ENCODE measurements around the gene NEDD8. TPM values are rescaled to one million over a fixed set of nuclear protein-coding genes. Genes with fewer than 3 reads are reported as not detected.

The NEDD8 gene
- total RNA-seq, 3 donors from 2014 or later (not counting 1 experiment from before 2014, with no cell fraction given) = 93.6 to 109 (median 95.9) TPM

DNA sequence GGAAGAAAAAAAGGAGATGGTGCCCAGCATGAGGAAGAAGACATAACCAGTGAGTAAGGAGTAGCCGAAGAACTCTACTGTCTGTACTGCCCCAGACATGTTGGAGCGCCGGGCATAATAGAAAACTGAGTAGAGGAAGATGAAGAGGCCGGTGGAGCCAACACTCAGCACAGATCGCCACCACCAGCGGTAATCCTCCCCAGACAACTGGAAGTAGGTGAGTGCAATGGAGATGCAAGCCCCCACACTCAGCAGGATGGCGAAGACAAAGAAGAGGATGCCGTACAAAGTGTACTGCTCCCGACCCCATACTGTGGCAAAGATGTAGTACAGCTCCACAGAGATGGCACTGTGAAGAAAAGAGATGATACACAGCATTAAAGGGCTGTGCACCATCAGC lies 42.7 kb downstream of the NEDD8 start:
- no peak for ATAC-seq
- no peak overlapping the region for H3K4me3 Mint-ChIP-seq
- peak overlapping the region; percentile 68 for H3K27ac ChIP-seq (ENCODE audit: low read length)
- WGBS (ENCODE audit: insufficient coverage) = 94% methylated on average over 9 of the region's 9 CpGs
- peak overlapping the region; percentile 83 to 97 for H3K27ac Mint-ChIP-seq
- intact Hi-C loops (cut with micrococcal nuclease) = loop anchor here (2.0 kb wide), 3 partner anchors 43 to 109 kb away; partner anchors contain the start of genes DCAF11, DHRS1, NOP9 and NRL
- no peaks in the 10 kb centered on the region for H3K36me3 Mint-ChIP-seq
- H3K9me3 ChIP-seq (ENCODE audit: control insufficient read depth, insufficient read depth, low read length) = no peaks in the 10 kb centered on the region
- H3K9me3 Mint-ChIP-seq = no peaks in the 10 kb centered on the region
- peaks cover 24% of the 10 kb centered on the region for H3K4me1 ChIP-seq (ENCODE audit: control insufficient read depth, insufficient read depth, low read length)
- TF ChIP-seq, protein P1, sequence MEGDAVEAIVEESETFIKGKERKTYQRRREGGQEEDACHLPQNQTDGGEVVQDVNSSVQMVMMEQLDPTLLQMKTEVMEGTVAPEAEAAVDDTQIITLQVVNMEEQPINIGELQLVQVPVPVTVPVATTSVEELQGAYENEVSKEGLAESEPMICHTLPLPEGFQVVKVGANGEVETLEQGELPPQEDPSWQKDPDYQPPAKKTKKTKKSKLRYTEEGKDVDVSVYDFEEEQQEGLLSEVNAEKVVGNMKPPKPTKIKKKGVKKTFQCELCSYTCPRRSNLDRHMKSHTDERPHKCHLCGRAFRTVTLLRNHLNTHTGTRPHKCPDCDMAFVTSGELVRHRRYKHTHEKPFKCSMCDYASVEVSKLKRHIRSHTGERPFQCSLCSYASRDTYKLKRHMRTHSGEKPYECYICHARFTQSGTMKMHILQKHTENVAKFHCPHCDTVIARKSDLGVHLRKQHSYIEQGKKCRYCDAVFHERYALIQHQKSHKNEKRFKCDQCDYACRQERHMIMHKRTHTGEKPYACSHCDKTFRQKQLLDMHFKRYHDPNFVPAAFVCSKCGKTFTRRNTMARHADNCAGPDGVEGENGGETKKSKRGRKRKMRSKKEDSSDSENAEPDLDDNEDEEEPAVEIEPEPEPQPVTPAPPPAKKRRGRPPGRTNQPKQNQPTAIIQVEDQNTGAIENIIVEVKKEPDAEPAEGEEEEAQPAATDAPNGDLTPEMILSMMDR (IDR thresholded peaks at IDR 0.05) = no peak
- H3K36me3 ChIP-seq (ENCODE audit: control insufficient read depth, insufficient read depth, low read length) = peaks cover 32% of the 10 kb centered on the region
- peaks cover 33 to 41% of the 10 kb centered on the region in 2 donors for H3K4me1 Mint-ChIP-seq
- no peaks in the 10 kb centered on the region for H3K27me3 Mint-ChIP-seq (ENCODE audit: low read depth in 2 of 2)
- H3K27me3 ChIP-seq (ENCODE audit: control insufficient read depth, insufficient read depth, low read length) = no peaks in the 10 kb centered on the region
- DNase-seq = no peak
- no peak overlapping the region for H3K4me3 ChIP-seq (ENCODE audit: low read length)

DNA sequence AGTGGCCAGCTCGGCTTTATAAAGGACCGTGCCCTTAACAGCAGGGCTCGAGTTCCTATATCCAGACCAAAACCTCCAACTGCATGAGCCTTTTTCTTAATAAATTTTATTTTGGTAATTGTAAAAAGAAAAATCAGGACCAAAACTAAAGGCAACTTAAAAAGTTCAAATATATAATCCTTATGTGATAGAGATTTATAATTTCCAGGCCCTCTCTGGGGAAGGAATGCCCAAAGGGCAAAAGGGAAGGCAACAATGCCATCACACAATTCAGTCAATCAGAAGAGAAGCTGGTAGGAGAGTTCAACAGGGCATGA lies 43.1 kb downstream of the NEDD8 start:
- peaks cover 36% of the 10 kb centered on the region for H3K36me3 ChIP-seq (ENCODE audit: control insufficient read depth, insufficient read depth, low read length)
- intact Hi-C loops (cut with micrococcal nuclease) = loop anchor here (2.0 kb wide), 3 partner anchors 42 to 110 kb away; partner anchors contain the start of genes DCAF11, DHRS1, NOP9 and NRL

DNA sequence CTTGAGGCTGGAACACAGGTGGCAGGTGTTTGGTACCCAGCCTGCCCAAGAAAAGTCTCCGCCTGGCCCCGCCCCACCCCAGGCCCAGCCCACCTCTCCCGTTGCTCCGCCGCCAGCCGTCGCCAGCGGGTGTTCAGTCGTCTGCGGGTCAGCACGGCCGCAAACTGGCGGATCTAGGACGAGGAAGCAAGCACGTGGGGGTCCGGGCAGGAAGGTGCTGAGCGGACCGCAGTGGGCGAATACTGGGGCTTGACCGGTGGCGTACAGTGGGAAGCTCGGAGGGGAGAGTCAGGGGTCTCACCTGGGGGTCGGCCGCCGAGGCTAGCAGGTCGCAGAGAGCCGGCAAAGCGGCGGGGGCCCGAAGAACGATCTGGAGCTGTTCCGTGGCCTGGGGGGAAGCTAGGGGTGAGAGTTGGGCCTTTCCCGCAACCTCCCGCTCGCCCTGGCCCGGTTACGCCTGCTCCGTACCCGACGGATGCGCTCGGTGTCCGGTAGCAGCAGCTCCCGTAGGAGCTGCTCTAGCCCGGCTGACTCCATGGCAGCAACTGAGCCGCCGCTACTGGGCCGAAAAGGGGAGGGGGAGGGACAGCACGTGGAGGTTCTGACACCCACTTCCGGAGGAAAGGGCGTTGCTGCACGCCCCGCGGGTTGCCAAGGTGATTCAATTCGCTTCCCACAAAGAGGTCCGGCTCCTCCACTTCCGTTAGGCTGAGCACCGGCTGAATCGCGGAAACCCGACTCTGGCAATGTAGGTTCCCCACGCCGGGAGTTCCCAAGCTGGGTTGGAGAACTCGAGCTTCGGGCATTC lies 43.7 kb downstream of the NEDD8 start, which contains the start of gene IPO4:
Gene IPO4 (minus strand): TSS at position 566 of the 808 bp plus-strand sequence. CDS start 29 bp downstream, at position 537.
- H3K36me3 Mint-ChIP-seq = no peaks in the 10 kb centered on the region
- peak within 1 kb of the TSS; percentile 85 for H3K4me3 Mint-ChIP-seq
- Histone ChIP-seq H3K4me3 (ENCODE audit: low read length) (peak within 1 kb of the TSS; percentile 56), H3K9me3 (ENCODE audit: control insufficient read depth, insufficient read depth, low read length) (no peaks in the 10 kb centered on the region), H3K4me1 (ENCODE audit: control insufficient read depth, insufficient read depth, low read length) (peaks cover 23% of the 10 kb centered on the region), H3K27ac (ENCODE audit: low read length) (peak within 1 kb of the TSS; percentile 68), H3K36me3 (ENCODE audit: control insufficient read depth, insufficient read depth, low read length) (peaks cover 38% of the 10 kb centered on the region), H3K27me3 (ENCODE audit: control insufficient read depth, insufficient read depth, low read length) (no peaks in the 10 kb centered on the region)
- ATAC-seq = peak; percentile 92 to 97 (median 93)
- peak; percentile 87 to 98 for DNase-seq
- peak within 1 kb of the TSS; percentile 83 to 97 for H3K27ac Mint-ChIP-seq
- H3K9me3 Mint-ChIP-seq = no peaks in the 10 kb centered on the region
- peaks cover 26 to 34% of the 10 kb centered on the region in 2 donors for H3K4me1 Mint-ChIP-seq
- under 1% methylated on average over 65 of the region's 65 CpGs for WGBS (ENCODE audit: insufficient coverage)
- no peaks in the 10 kb centered on the region for H3K27me3 Mint-ChIP-seq (ENCODE audit: low read depth in 2 of 2)
- TF ChIP-seq, protein P1 (IDR thresholded peaks at IDR 0.05) = no peak
- intact Hi-C loops (cut with micrococcal nuclease) = loop anchor here (1.0 to 2.0 kb wide), 4 partner anchors 25 to 110 kb away; partner anchors contain the start of genes CHMP4A, DCAF11, DHRS1 and NOP9

More for the DNA sequence above, 43.1 kb downstream of the NEDD8 start:
- no peaks in the 10 kb centered on the region for H3K27me3 ChIP-seq (ENCODE audit: control insufficient read depth, insufficient read depth, low read length)
- H3K27ac ChIP-seq (ENCODE audit: low read length) = peak overlapping the region; percentile 68
- no peak for ATAC-seq
- 0% methylated on average over 1 of the region's 3 CpGs for WGBS (ENCODE audit: insufficient coverage)
- no peaks in the 10 kb centered on the region for H3K9me3 Mint-ChIP-seq
- peaks cover 23% of the 10 kb centered on the region for H3K4me1 ChIP-seq (ENCODE audit: control insufficient read depth, insufficient read depth, low read length)
- no peak for DNase-seq
- peak overlapping the region; percentile 85 for H3K4me3 Mint-ChIP-seq
- H3K4me1 Mint-ChIP-seq = peaks cover 28 to 36% of the 10 kb centered on the region in 2 donors
- TF ChIP-seq, protein P1 (IDR thresholded peaks at IDR 0.05) = no peak
- H3K4me3 ChIP-seq (ENCODE audit: low read length) = no peak overlapping the region
- H3K36me3 Mint-ChIP-seq = no peaks in the 10 kb centered on the region
- H3K9me3 ChIP-seq (ENCODE audit: control insufficient read depth, insufficient read depth, low read length) = no peaks in the 10 kb centered on the region
- no peaks in the 10 kb centered on the region for H3K27me3 Mint-ChIP-seq (ENCODE audit: low read depth in 2 of 2)
- peak overlapping the region; percentile 83 to 97 for H3K27ac Mint-ChIP-seq
